GM19240 (cell line): ENCODE measurements around the gene POTEF.
"Not testable (repeated sequence)": the region's sequence is repeated elsewhere in the genome, so short reads cannot be mapped to it uniquely, and the experiment has no call there.

Source experiments
- DNase-seq: peaks from one replicate; pipeline ENCODE4 v3.0.0; 2011; ENCODE audit warnings: low spot score; ENCODE audit not compliant: insufficient read length

POTEF gene

DNA sequence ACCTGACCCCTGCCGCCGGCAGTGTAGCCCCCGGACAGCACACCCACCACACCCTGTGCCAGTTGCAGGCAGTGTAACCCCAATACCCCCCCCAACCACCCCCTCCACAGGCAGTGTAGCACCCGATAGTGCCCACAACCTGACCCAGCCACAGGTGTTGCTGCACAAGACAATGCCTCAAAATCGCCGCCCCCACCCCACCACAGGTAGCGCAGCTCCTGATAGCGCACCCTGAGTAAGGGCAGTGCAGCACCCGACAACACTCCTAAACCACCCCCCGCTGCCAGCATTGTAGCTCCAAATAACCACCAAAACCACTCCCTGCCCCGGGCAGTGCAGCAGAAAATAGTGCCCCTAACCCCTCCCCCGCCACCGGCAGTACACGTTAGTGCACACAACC, 558 bp downstream of the POTEF start:
- not testable (repeated sequence) for DNase-seq

DNA sequence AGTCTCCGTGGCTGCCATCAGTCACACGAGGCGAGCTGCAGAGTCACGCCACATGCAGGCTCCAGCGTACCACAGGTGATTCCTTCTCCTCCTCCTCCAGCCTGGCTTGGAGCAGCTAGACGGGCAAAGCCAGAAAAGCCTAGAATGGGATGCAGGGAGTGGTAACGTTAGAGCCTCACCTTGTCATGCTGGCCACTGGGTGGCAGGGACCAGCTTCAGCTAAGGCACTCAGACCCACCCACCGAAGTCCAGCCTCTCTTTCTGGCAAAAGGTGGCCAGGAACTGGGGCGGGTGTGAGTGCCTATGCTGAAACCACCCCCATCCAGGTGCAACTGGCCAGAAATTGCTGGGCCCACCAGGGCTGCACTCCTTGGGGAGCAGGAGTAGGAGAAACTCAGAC, 1.3 kb downstream of the POTEF start:
- DNase-seq, result not testable (repeated sequence)

DNA sequence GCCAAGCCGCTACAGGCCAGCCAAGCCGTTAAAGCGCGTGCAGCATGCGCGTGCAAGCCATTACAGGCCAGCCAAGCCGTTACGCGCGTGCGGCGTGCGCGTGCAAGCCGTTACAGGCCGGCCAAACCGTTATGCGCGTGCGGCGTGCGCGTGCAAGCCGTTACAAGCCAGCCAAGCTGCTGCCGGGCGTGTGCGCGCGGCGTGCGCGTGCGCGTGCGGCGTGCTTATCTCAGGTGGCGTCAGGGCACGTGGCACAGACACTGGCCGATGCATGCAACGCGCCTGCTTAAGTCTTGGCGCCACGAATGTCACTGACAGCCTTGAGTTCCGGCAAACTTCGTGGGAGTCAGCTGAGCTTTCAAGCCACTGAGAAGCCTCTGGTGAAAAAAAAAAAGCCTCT, 8.1 kb downstream of the POTEF start:
- DNase-seq, result not testable (repeated sequence)

DNA sequence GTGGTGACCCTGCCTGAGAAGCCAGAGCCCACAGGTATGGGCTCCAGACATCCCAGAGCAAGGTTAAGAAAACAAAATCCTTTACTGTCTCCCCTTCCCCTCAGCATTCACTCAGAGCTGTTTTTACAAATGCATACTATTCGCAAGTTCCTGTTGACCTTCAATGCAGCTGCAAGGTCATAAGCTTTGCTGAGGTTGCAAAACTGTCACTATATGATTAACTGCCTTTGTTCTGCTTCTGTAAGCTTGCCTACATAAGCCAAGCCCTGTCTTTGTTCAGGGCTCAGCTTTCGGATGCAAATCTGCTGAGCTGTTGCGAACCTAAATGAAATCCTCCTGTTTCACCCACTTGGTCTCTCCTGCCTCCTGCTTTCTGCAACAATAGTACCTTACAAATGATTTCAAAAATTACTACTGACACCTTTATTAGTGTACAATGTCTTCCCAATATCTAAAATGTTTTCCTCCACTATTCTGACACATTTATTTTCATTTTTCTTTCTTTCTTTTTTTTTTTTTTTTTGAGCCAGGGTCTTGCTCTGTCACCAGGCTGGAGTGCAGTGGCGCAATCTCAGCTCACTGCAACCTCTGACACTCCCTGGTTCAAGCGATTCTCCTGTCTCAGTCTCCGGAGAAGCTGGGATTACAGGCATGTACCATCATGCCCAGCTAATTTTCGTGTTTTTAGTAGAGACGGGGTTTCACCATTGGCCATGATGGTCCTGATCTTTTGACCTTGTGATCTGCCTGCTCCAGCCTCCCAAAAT, 26.2 kb downstream of the POTEF start:
- not testable (repeated sequence) for DNase-seq

DNA sequence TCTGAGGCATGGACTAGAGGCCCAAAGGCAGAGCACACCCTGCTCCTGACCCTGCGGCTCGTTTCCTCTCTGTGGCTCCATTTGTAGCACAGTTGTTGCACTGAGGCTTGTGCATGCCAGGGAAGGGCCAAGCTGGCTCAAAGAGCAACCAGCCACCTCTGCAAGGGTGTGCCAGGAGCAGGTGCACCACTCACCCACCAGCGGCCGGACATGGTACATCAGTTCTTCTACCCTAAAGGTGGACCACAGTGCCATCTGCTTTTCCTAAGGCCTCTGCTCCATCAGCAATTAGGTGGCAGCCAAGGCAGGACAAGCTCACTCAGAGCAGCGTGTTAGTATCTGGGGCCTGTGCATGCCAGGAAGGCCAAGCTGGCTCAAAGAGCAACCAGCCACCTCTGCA, 66.4 kb downstream of the POTEF start:
- not testable (repeated sequence) for DNase-seq

DNA sequence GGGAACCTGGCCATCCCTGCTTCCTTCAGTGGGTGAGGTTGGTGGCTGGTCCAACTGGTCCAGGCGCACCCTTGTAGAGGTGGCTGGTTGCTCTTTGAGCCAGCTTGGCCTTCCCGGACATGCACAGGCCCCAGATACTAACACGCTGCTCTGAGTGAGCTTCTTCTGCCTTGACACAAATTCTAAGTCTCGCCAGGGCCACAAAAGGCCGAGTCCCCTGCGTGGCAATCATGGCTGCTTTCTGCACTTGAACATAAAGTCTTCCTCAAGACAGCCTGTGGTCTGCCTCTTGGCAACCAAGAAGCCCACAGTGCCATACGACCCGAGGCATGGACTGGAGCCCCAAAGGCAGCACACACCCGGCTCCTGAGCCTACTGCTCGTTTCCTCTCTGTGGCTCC, 69.0 kb downstream of the POTEF start:
- DNase-seq, result not testable (repeated sequence)

DNA sequence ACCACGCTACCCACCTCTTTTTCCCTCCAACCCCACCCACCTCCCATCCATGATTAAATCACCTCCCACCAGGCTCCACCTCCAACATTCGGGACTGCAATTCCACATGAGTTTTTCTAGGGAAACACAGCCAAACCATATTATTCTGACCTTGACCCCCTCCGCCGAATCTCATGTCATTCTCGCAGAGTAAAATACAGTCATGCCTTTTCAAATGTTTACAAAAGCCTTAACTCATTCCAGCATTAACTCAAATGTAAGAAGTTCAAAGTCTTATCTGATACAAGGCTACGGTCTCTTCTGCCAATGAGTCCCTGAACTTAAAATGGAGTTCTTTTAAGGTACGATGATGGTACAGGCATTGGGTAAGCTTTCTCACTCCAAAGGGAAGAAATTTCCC, 72.7 kb downstream of the POTEF start:
- not testable (repeated sequence) for DNase-seq

DNA sequence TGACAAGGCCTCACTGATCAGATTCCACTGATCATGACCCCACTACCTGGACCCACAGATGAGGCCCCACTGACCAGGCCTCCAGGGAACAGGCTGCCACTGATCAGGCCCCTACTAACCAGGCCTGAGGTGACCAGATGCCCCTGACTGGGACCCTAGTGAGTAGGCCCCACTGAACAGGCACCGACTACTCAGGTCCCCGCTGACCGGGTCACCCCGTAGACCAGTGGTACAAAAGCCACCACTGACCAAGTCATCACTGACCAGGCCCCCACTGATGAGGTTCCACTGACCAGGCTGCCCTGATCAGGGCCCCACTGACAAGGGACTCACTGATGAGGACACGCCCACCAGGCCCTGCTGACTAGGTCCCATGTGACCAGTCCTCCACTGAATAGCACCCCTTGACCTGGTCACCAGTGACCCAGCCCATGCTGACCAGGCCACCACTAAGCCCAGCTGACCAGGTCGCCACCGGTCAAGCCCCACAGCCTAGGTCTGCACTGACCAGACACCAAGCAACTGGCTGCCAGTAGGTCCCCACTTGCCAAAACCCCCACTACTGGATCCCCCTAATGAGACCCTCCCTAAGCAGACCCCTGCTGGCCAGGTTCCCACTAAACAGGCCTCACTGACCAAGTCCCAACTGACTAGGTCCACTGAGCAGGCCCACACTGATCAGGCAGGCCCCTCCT, 75.7 kb downstream of the POTEF start:
- DNase-seq, result not testable (repeated sequence)

DNA sequence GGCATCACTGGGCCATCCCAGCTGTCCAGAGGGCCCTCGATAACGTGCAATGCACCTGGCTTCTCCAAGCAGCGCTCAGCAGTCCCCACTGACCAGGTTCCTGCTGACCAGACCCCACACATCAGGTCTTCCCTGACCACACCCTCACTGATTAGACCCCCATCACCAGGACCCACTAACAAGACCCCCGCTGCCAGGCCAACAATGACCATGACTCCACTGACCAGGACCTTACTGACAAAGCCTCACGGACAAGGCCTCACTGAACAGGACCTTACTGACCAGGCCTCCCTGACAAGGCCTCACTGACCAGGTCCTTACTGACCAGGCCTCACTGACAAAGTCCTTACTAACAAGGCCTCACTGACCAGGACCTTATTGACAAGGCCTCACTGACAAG, 76.6 kb downstream of the POTEF start:
- not testable (repeated sequence) for DNase-seq

DNA sequence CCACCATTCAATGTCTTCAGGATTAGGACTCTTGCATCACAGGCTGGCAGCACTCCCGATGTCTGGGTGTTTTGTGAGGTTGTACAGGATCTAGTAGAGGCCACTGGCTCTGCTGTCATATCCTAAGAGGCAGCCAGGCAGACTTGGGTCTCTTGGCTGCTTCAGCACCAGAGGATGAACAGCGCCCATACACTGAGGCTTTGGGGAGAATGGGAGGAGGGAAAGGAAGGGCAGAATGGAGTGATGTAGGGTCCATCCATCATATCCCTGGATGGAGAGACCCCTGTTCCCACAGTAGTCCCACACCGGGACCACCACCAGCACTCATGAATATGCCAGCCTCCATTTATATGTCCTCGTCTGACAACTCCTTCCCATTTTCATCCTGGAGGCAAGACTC, 80.6 kb downstream of the POTEF start:
- DNase-seq, result not testable (repeated sequence)

DNA sequence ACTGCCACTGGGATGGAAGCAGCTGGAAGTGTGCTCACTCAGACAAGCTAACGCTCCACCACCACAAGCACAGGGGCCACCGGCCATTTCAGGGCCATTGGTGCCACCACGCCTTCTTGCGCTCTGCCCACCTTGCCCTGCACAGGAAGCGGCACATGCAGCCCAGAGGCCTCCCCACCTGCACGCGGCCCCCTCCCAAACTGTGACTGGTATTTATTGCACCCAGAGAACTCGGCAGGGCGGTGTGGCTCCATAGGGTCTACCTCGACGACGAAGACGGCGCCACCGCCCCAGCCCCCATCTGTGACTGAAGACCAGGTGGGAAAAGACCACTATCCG, 90.8 kb downstream of the POTEF start:
- not testable (repeated sequence) for DNase-seq

DNA sequence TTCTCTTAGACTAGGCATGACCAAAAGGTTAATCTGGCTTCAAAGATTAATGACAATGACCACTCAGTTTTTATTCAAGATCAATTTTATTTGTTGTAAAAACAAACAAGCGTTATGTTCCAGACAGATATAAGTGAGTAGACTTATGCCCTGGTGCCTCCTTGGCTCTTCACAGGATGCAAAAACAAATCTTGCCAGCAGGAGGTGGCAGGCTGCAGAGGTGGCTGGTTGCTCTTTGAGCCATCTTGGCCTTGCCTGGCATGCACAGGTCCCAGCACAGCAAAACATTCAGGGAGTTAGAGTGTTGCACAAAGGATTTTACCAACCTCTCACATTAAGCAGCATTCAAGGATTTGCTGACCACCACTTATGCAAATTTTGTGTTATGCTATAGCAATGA, 103.1 kb downstream of the POTEF start:
- not testable (repeated sequence) for DNase-seq
